ENCODE measurements around the gene NHEJ1.

GRCh38 chr2:219045937-219046550 lies 114.6 kb downstream of the NHEJ1 start:
- TF ChIP-seq POLR2AphosphoS5 (IDR thresholded peaks at IDR 0.05; ENCODE audit: low read depth, low read length) (no peak), POLR2A (IDR thresholded peaks at IDR 0.05; ENCODE audit: low read depth, low read length) (no peak), TAF1 (IDR thresholded peaks at IDR 0.05; ENCODE audit: low read depth, low read length) (no peak), POU2F2 (IDR thresholded peaks at IDR 0.05; ENCODE audit: low read depth, low read length) (no peak), SPI1 (IDR thresholded peaks at IDR 0.05; ENCODE audit: low read depth, low read length) (no peak)

Measured in GM12891 (cell line).